ENCODE data around the gene IGLON5. TPM values are rescaled to one million over a fixed set of nuclear protein-coding genes. Genes with fewer than 3 reads are reported as not detected.

The IGLON5 gene
- total and polyA plus RNA-seq, 12 donors, result 0.13 to 3.4 (median 1.2) TPM; not detected in 2

- intact Hi-C loops (cut with DNase I), result no loop called here
- no peak overlapping the region for H3K4me3 ChIP-seq
- H3K4me1 ChIP-seq (replicated peaks in 1 of 2), result peaks cover 7 to 14% of the 10 kb centered on the region in 2 donors
- DNase-seq, result no peak
- no peak for TF ChIP-seq POLR2A (IDR thresholded peaks at IDR 0.05)
- no peaks in the 10 kb centered on the region for H3K9me3 ChIP-seq (replicated peaks in 1 of 3)
- peaks cover 0 to 27% of the 10 kb centered on the region in 2 donors for H3K36me3 ChIP-seq (replicated peaks in 1 of 2)
- no peak overlapping the region for H3K27ac ChIP-seq
- 49 to 57% (median 55%) methylated on average over 9 of the region's 9 CpGs for WGBS, 4 donors
- no peaks in the 10 kb centered on the region for H3K27me3 ChIP-seq
Observed at GRCh38 chr19:51342631-51343569, 31.5 kb downstream of the IGLON5 start.

GRCh38 chr19:51345076-51345620 lies 33.7 kb downstream of the IGLON5 start:
- H3K27ac ChIP-seq, result no peak overlapping the region
- no peak for DNase-seq
- whole genome bisulfite sequencing, 4 donors, result 96 to 99% (median 97%) methylated on average over 9 of the region's 9 CpGs
- H3K9me3 ChIP-seq (replicated peaks in 1 of 3), result no peaks in the 10 kb centered on the region
- peaks cover 3 to 4% of the 10 kb centered on the region in 2 donors for H3K4me1 ChIP-seq (replicated peaks in 1 of 2)
- H3K4me3 ChIP-seq, result no peak overlapping the region
- peaks cover 0 to 32% of the 10 kb centered on the region in 2 donors for H3K36me3 ChIP-seq (replicated peaks in 1 of 2)
- TF ChIP-seq, protein P1, sequence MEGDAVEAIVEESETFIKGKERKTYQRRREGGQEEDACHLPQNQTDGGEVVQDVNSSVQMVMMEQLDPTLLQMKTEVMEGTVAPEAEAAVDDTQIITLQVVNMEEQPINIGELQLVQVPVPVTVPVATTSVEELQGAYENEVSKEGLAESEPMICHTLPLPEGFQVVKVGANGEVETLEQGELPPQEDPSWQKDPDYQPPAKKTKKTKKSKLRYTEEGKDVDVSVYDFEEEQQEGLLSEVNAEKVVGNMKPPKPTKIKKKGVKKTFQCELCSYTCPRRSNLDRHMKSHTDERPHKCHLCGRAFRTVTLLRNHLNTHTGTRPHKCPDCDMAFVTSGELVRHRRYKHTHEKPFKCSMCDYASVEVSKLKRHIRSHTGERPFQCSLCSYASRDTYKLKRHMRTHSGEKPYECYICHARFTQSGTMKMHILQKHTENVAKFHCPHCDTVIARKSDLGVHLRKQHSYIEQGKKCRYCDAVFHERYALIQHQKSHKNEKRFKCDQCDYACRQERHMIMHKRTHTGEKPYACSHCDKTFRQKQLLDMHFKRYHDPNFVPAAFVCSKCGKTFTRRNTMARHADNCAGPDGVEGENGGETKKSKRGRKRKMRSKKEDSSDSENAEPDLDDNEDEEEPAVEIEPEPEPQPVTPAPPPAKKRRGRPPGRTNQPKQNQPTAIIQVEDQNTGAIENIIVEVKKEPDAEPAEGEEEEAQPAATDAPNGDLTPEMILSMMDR (IDR thresholded peaks at IDR 0.05), result no peak
- no peak for TF ChIP-seq POLR2A (IDR thresholded peaks at IDR 0.05)
- intact Hi-C loops (cut with DNase I), result no loop called here
- H3K27me3 ChIP-seq, result no peaks in the 10 kb centered on the region

GRCh38 chr19:51346742-51347141 lies 35.3 kb downstream of the IGLON5 start:
- no peaks in the 10 kb centered on the region for H3K4me1 ChIP-seq (replicated peaks in 1 of 2)
- TF ChIP-seq, protein P1 (IDR thresholded peaks at IDR 0.05), result no peak
- TF ChIP-seq POLR2A (IDR thresholded peaks at IDR 0.05), result no peak
- DNase-seq, result no peak
- H3K36me3 ChIP-seq (replicated peaks in 1 of 2), result peaks cover 0 to 46% of the 10 kb centered on the region in 2 donors
- H3K9me3 ChIP-seq (replicated peaks in 1 of 3), result no peaks in the 10 kb centered on the region
- no peak overlapping the region for H3K4me3 ChIP-seq
- intact Hi-C loops (cut with DNase I), result no loop called here
- H3K27ac ChIP-seq, result no peak overlapping the region
- 75 to 91% (median 87%) methylated on average over 4 to 17 of the region's 17 CpGs for WGBS, 4 donors
- H3K27me3 ChIP-seq, result no peaks in the 10 kb centered on the region

GRCh38 chr19:51347209-51347928 lies 35.9 kb downstream of the IGLON5 start:
- Histone ChIP-seq H3K36me3 (replicated peaks in 1 of 2) (peaks cover 0 to 47% of the 10 kb centered on the region in 2 donors), H3K27ac (no peak overlapping the region), H3K27me3 (no peaks in the 10 kb centered on the region), H3K9me3 (replicated peaks in 1 of 3) (no peaks in the 10 kb centered on the region), H3K4me3 (no peak overlapping the region), H3K4me1 (replicated peaks in 1 of 2) (no peaks in the 10 kb centered on the region)
- intact Hi-C loops (cut with DNase I), result no loop called here
- 81 to 92% (median 89%) methylated on average over 10 of the region's 10 CpGs for WGBS, 4 donors
- no peak for DNase-seq
- TF ChIP-seq POLR2A (IDR thresholded peaks at IDR 0.05), result no peak
- TF ChIP-seq, protein P1 (IDR thresholded peaks at IDR 0.05), result no peak
